SK-N-MC (cell line): ENCODE data around the gene RNASE8.

ENCODE experiments used
- EZH2 ChIP-seq: fragments of 200-600 bp; sonication (generic); IDR thresholded peaks from one replicate; pipeline ENCODE4 v1.6.1; 2017; ENCODE audit warnings: antibody characterized with exemption
- POLR2AphosphoS5 ChIP-seq: IDR thresholded peaks from 2 replicates; pipeline ENCODE4 v1.6.1; 2012; ENCODE audit warnings: mild to moderate bottlenecking, low read depth, low read length, borderline replicate concordance

DNA sequence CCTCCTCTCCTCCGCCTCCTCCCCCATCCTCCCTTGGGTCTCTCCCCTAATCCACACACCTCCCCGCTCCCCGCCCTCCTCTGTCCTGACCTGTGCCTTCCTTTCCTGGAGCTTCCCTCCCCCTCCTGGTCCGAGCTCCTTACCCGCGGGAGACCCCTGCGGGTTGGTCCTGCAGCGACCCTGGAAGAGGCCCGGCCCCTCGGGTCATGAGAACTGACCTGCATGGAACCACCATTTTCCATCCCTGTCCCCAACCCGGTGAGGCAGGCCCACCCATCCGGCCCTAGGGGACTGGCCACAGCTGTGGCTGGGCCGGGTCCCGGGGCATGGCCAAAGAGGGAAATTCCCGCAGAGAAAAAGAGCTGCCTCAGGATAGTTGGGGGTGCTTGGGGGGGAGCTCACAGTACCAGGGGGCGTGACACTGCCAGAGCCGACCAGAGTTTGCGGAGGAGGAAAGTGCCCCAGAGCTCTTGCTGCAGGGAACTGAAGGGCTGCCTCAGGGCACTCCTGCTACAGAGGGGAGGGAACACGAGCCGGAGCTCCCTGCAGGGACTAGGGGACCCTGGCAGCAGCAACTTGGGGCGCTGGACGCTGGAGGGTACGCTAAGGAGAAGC, 13.1 kb downstream of the RNASE8 start:
- TF ChIP-seq EZH2 (no peak), POLR2AphosphoS5 (no peak)
